Gastroesophageal sphincter (tissue), 3 donors: ENCODE data around the gene AGTRAP.

ENCODE experiments used
- EP300 ChIP-seq: sonication (generic); formaldehyde crosslinking; IDR thresholded peaks from one replicate; pipeline ENCODE4 v1.6.1; 2017; ENCODE audit warnings: antibody characterized with exemption, mild to moderate bottlenecking
- TF ChIP-seq, protein P1 (sequence below), 4 experiments: fragments of 200-600 bp in 2 of 4; fragments of 450-650 bp in 2 of 4; sonication (generic) in 1 of 4; IDR thresholded peaks; one replicate each; pipeline ENCODE4 v1.5.1; 2017 to 2019; ENCODE audit warnings: antibody characterized with exemption in 4 of 4, mild to moderate bottlenecking in 2 of 4, moderate library complexity in 2 of 4

- TF ChIP-seq, protein P1, sequence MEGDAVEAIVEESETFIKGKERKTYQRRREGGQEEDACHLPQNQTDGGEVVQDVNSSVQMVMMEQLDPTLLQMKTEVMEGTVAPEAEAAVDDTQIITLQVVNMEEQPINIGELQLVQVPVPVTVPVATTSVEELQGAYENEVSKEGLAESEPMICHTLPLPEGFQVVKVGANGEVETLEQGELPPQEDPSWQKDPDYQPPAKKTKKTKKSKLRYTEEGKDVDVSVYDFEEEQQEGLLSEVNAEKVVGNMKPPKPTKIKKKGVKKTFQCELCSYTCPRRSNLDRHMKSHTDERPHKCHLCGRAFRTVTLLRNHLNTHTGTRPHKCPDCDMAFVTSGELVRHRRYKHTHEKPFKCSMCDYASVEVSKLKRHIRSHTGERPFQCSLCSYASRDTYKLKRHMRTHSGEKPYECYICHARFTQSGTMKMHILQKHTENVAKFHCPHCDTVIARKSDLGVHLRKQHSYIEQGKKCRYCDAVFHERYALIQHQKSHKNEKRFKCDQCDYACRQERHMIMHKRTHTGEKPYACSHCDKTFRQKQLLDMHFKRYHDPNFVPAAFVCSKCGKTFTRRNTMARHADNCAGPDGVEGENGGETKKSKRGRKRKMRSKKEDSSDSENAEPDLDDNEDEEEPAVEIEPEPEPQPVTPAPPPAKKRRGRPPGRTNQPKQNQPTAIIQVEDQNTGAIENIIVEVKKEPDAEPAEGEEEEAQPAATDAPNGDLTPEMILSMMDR (IDR thresholded peaks at IDR 0.05) = no peak
- no peak for TF ChIP-seq EP300
Measured at GRCh38 chr1:11730429-11730891, 5.5 kb upstream of the AGTRAP start.
